Effector memory CD8-positive, alpha-beta T cell (primary cell): ENCODE results near the gene PPARG.
"Not testable (repeated sequence)": the region's sequence is repeated elsewhere in the genome, so short reads cannot be mapped to it uniquely, and the experiment has no call there.

Experiments used
- ATAC-seq: fragments of 150-1000 bp; cut with Tn5 transposase; replicated peaks from 2 replicates; pipeline ENCODE4 v1.10.0; 2021; ENCODE audit warnings: mild to moderate bottlenecking, moderate library complexity
- DNase-seq, 3 experiments: peaks; one replicate each; pipeline ENCODE4 v3.0.0; 2021
- H3K27ac Mint-ChIP-seq, 2 donors: one replicate each; pipeline ENCODE4 v1.8.0; 2022; ENCODE audit warnings: mild to moderate bottlenecking in 2 of 2, mixed read lengths in 2 of 2, moderate library complexity in 2 of 2
- H3K27me3 Mint-ChIP-seq, 2 donors: one replicate each; pipeline ENCODE4 v1.8.0; 2022; ENCODE audit warnings: mixed read lengths in 2 of 2
- H3K36me3 Mint-ChIP-seq: one replicate; pipeline ENCODE4 v1.8.0; 2022; ENCODE audit warnings: mild to moderate bottlenecking, moderate library complexity, mixed read lengths; ENCODE audit not compliant: insufficient read depth
- H3K4me1 Mint-ChIP-seq, 2 donors: one replicate each; pipeline ENCODE4 v1.8.0; 2022; ENCODE audit warnings: low read depth in 2 of 2, mixed read lengths in 2 of 2
- H3K4me3 Mint-ChIP-seq, 2 donors: one replicate each; pipeline ENCODE4 v1.8.0; 2022; ENCODE audit warnings: mild to moderate bottlenecking in 2 of 2, mixed read lengths in 2 of 2, moderate library complexity in 2 of 2
- H3K9me3 Mint-ChIP-seq, 2 donors: one replicate each; pipeline ENCODE4 v1.8.0; 2022; ENCODE audit warnings: mixed read lengths in 2 of 2

Gene PPARG

GRCh38 chr3:12461097-12461649 is 172.3 kb downstream of the PPARG start:
- no peak overlapping the region for H3K4me3 Mint-ChIP-seq
- DNase-seq: no peak
- no peak for ATAC-seq
- peaks cover 0 to 4% of the 10 kb centered on the region in 2 donors for H3K4me1 Mint-ChIP-seq
- H3K36me3 Mint-ChIP-seq: peaks cover 3% of the 10 kb centered on the region
- H3K27ac Mint-ChIP-seq: no peak overlapping the region
- no peaks in the 10 kb centered on the region for H3K9me3 Mint-ChIP-seq
- no peaks in the 10 kb centered on the region for H3K27me3 Mint-ChIP-seq

- Mint-ChIP-seq H3K9me3 (no peaks in the 10 kb centered on the region), H3K27ac (no peak overlapping the region), H3K4me3 (no peak overlapping the region), H3K27me3 (no peaks in the 10 kb centered on the region), H3K36me3 (peaks cover 3% of the 10 kb centered on the region), H3K4me1 (peaks cover 0 to 4% of the 10 kb centered on the region in 2 donors)
- no peak for DNase-seq
- peak; percentile 29 for ATAC-seq
These were observed 173.5 kb downstream of the PPARG start for GRCh38 chr3:12462159-12462947.

- Mint-ChIP-seq H3K27ac (no peak overlapping the region), H3K9me3 (no peaks in the 10 kb centered on the region), H3K27me3 (peaks cover 0 to 6% of the 10 kb centered on the region in 2 donors), H3K4me1 (peaks cover 0 to 4% of the 10 kb centered on the region in 2 donors), H3K4me3 (no peak overlapping the region), H3K36me3 (peaks cover 3% of the 10 kb centered on the region)
- no peak for ATAC-seq
- DNase-seq: no peak
These were observed 174.8 kb downstream of the PPARG start for GRCh38 chr3:12463686-12464085.

- H3K4me3 Mint-ChIP-seq: no peak overlapping the region
- H3K36me3 Mint-ChIP-seq: peaks cover 3% of the 10 kb centered on the region
- no peak for ATAC-seq
- no peak overlapping the region for H3K27ac Mint-ChIP-seq
- H3K4me1 Mint-ChIP-seq: peaks cover 0 to 4% of the 10 kb centered on the region in 2 donors
- peaks cover 0 to 7% of the 10 kb centered on the region in 2 donors for H3K27me3 Mint-ChIP-seq
- H3K9me3 Mint-ChIP-seq: no peaks in the 10 kb centered on the region
- DNase-seq: no peak
These were observed 175.3 kb downstream of the PPARG start for GRCh38 chr3:12464181-12464580.

GRCh38 chr3:12465151-12465835 is 176.4 kb downstream of the PPARG start:
- H3K27ac Mint-ChIP-seq: no peak overlapping the region
- no peak for ATAC-seq
- H3K4me3 Mint-ChIP-seq: no peak overlapping the region
- H3K4me1 Mint-ChIP-seq: peaks cover 0 to 4% of the 10 kb centered on the region in 2 donors
- no peak for DNase-seq
- peaks cover 0 to 13% of the 10 kb centered on the region in 2 donors for H3K27me3 Mint-ChIP-seq
- H3K36me3 Mint-ChIP-seq: peaks cover 3% of the 10 kb centered on the region
- no peaks in the 10 kb centered on the region for H3K9me3 Mint-ChIP-seq

- H3K27me3 Mint-ChIP-seq: peaks cover 0 to 18% of the 10 kb centered on the region in 2 donors
- no peak for DNase-seq
- peaks cover 3% of the 10 kb centered on the region for H3K36me3 Mint-ChIP-seq
- no peaks in the 10 kb centered on the region for H3K9me3 Mint-ChIP-seq
- peaks cover 0 to 4% of the 10 kb centered on the region in 2 donors for H3K4me1 Mint-ChIP-seq
- no peak overlapping the region for H3K27ac Mint-ChIP-seq
- ATAC-seq: no peak
- no peak overlapping the region for H3K4me3 Mint-ChIP-seq
These were observed 177.0 kb downstream of the PPARG start for GRCh38 chr3:12465836-12466225.

GRCh38 chr3:12467746-12468145 is 178.9 kb downstream of the PPARG start:
- no peaks in the 10 kb centered on the region for H3K36me3 Mint-ChIP-seq
- no peak for DNase-seq
- H3K9me3 Mint-ChIP-seq: no peaks in the 10 kb centered on the region
- no peak for ATAC-seq
- H3K27me3 Mint-ChIP-seq: peaks cover 0 to 30% of the 10 kb centered on the region in 2 donors
- peaks cover 5% of the 10 kb centered on the region in 2 donors for H3K4me1 Mint-ChIP-seq
- no peak overlapping the region for H3K4me3 Mint-ChIP-seq
- no peak overlapping the region for H3K27ac Mint-ChIP-seq

- Mint-ChIP-seq H3K36me3 (no peaks in the 10 kb centered on the region), H3K27ac (no peak overlapping the region), H3K4me1 (peaks cover 5% of the 10 kb centered on the region in 2 donors), H3K4me3 (no peak overlapping the region), H3K9me3 (no peaks in the 10 kb centered on the region), H3K27me3 (peaks cover 0 to 36% of the 10 kb centered on the region in 2 donors)
- ATAC-seq (no peak), DNase-seq (no peak)
These were observed 179.4 kb downstream of the PPARG start for GRCh38 chr3:12468276-12468675.

GRCh38 chr3:12468757-12469156 is 179.9 kb downstream of the PPARG start:
- H3K27ac Mint-ChIP-seq: no peak overlapping the region
- peaks cover 5% of the 10 kb centered on the region in 2 donors for H3K4me1 Mint-ChIP-seq
- no peaks in the 10 kb centered on the region for H3K36me3 Mint-ChIP-seq
- peaks cover 0 to 38% of the 10 kb centered on the region in 2 donors for H3K27me3 Mint-ChIP-seq
- no peak for ATAC-seq
- no peak overlapping the region for H3K4me3 Mint-ChIP-seq
- H3K9me3 Mint-ChIP-seq: no peaks in the 10 kb centered on the region
- DNase-seq: no peak

GRCh38 chr3:12469222-12469621 is 180.4 kb downstream of the PPARG start:
- H3K4me1 Mint-ChIP-seq, H3K36me3 Mint-ChIP-seq, DNase-seq, H3K9me3 Mint-ChIP-seq, H3K4me3 Mint-ChIP-seq, H3K27ac Mint-ChIP-seq, ATAC-seq: not testable (repeated sequence)
- H3K27me3 Mint-ChIP-seq: peaks cover 0 to 38% of the 10 kb centered on the region in 2 donors

- Mint-ChIP-seq H3K4me1 (peaks cover 5% of the 10 kb centered on the region in 2 donors), H3K27me3 (peaks cover 0 to 38% of the 10 kb centered on the region in 2 donors), H3K27ac (no peak overlapping the region), H3K36me3 (no peaks in the 10 kb centered on the region), H3K4me3 (no peak overlapping the region), H3K9me3 (no peaks in the 10 kb centered on the region)
- DNase-seq (no peak), ATAC-seq (no peak)
These were observed 181.2 kb downstream of the PPARG start for GRCh38 chr3:12470111-12470510.

GRCh38 chr3:12470680-12471079 is 181.8 kb downstream of the PPARG start:
- no peak overlapping the region for H3K27ac Mint-ChIP-seq
- no peaks in the 10 kb centered on the region for H3K36me3 Mint-ChIP-seq
- ATAC-seq (no peak), DNase-seq (no peak)
- H3K27me3 Mint-ChIP-seq: peaks cover 0 to 38% of the 10 kb centered on the region in 2 donors
- H3K4me3 Mint-ChIP-seq: no peak overlapping the region
- H3K9me3 Mint-ChIP-seq: no peaks in the 10 kb centered on the region
- H3K4me1 Mint-ChIP-seq: peaks cover 5% of the 10 kb centered on the region in 2 donors

GRCh38 chr3:12471241-12471640 is 182.4 kb downstream of the PPARG start:
- peak overlapping the region; percentile 8 to 21 for H3K4me3 Mint-ChIP-seq
- DNase-seq: no peak
- H3K27me3 Mint-ChIP-seq: peaks cover 0 to 38% of the 10 kb centered on the region in 2 donors
- H3K27ac Mint-ChIP-seq: no peak overlapping the region
- no peaks in the 10 kb centered on the region for H3K36me3 Mint-ChIP-seq
- H3K4me1 Mint-ChIP-seq: peaks cover 5% of the 10 kb centered on the region in 2 donors
- peak; percentile 54 for ATAC-seq
- no peaks in the 10 kb centered on the region for H3K9me3 Mint-ChIP-seq
